PC-9 (cell line): ENCODE results near the gene PSD2.

Experiments
- EZH2 ChIP-seq: fragments of 200-600 bp; sonication (generic); IDR thresholded peaks from 2 replicates; pipeline ENCODE4 v1.8.0; 2017; ENCODE audit warnings: antibody characterized with exemption, low read depth
- TF ChIP-seq, protein P1 (sequence below): fragments of 200-600 bp; sonication (generic); conservative IDR thresholded peaks from 2 replicates; pipeline ENCODE4 v1.6.1; 2017; ENCODE audit warnings: mixed run types, antibody characterized with exemption, mild to moderate bottlenecking, moderate library complexity

DNA sequence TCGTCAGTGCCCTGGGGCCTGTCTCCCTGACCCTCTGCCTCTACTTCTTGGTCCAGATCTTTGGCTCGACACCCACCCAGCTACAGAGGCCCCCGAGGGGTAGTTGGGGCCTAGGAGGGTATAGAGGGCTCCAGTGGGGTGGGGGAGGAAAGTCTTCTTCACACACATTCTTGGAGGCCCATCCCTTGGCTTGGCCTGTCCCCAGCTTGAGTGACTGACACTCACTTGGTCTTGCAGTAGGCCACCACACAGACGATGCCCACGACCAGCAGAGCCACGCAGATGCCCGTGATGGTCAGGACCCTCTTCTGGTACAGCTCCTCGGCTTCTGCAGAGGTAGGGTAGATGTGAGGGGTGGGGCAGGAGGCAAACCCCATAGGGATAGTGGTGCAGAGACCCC lies 59.8 kb downstream of the PSD2 start:
- TF ChIP-seq, protein P1, sequence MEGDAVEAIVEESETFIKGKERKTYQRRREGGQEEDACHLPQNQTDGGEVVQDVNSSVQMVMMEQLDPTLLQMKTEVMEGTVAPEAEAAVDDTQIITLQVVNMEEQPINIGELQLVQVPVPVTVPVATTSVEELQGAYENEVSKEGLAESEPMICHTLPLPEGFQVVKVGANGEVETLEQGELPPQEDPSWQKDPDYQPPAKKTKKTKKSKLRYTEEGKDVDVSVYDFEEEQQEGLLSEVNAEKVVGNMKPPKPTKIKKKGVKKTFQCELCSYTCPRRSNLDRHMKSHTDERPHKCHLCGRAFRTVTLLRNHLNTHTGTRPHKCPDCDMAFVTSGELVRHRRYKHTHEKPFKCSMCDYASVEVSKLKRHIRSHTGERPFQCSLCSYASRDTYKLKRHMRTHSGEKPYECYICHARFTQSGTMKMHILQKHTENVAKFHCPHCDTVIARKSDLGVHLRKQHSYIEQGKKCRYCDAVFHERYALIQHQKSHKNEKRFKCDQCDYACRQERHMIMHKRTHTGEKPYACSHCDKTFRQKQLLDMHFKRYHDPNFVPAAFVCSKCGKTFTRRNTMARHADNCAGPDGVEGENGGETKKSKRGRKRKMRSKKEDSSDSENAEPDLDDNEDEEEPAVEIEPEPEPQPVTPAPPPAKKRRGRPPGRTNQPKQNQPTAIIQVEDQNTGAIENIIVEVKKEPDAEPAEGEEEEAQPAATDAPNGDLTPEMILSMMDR, result no peak
- no peak for TF ChIP-seq EZH2
